K562 (cell line): ENCODE results near the gene MILR1. TPM values are rescaled to one million over a fixed set of nuclear protein-coding genes. Genes with fewer than 3 reads are reported as not detected.

Experiments
- CREB3 ChIP-seq: fragments of 450-650 bp; conservative IDR thresholded peaks from 2 replicates; pipeline ENCODE4 v1.6.1; 2016; ENCODE audit warnings: missing genetic modification characterization, low read depth, mild to moderate bottlenecking, missing compliant biosample characterization, moderate library complexity
- DACH1 ChIP-seq: fragments of 450-650 bp; IDR thresholded peaks from 2 replicates; pipeline ENCODE4 v1.6.1; 2018; ENCODE audit not compliant: partially characterized antibody
- DIDO1 ChIP-seq: fragments of 450-650 bp; IDR thresholded peaks from 2 replicates; pipeline ENCODE4 v1.6.1; 2016; ENCODE audit warnings: low read depth, missing biosample characterization, missing genetic modification characterization
- ELF4 ChIP-seq: fragments of 450-650 bp; formaldehyde crosslinking; IDR thresholded peaks from 2 replicates; pipeline ENCODE4 v1.4.0; 2022; ENCODE audit warnings: missing genetic modification characterization
- HDAC2 ChIP-seq: fragments of 450-650 bp; IDR thresholded peaks from 2 replicates; pipeline ENCODE4 v1.6.1; 2016; ENCODE audit warnings: mild to moderate bottlenecking
- HNRNPLL ChIP-seq: fragments of 200-400 bp; formaldehyde crosslinking; IDR thresholded peaks from 2 replicates; pipeline ENCODE4 v1.6.1; 2017; ENCODE audit warnings: low read length, low read depth, mild to moderate bottlenecking; ENCODE audit not compliant: poor library complexity, severe bottlenecking
- KLF6 ChIP-seq: fragments of 250-450 bp; sonication (Bioruptor Pico); IDR thresholded peaks from 2 replicates; pipeline ENCODE4 v1.4.0; 2020; ENCODE audit warnings: mild to moderate bottlenecking, moderate library complexity, borderline replicate concordance
- MXI1 ChIP-seq: IDR thresholded peaks from 2 replicates; pipeline ENCODE4 v1.6.1; 2011; ENCODE audit warnings: low read depth, mild to moderate bottlenecking, improper control_type of control experiment, low read length
- PML ChIP-seq: IDR thresholded peaks from 2 replicates; pipeline ENCODE4 v1.6.1; 2012; ENCODE audit warnings: low read length, inconsistent platforms
- POLR2G ChIP-seq: fragments of 200-400 bp; formaldehyde crosslinking; IDR thresholded peaks from 2 replicates; pipeline ENCODE4 v1.6.1; 2017; ENCODE audit warnings: low read depth, mild to moderate bottlenecking, antibody characterized with exemption, low read length, moderate library complexity
- RBFOX2 ChIP-seq: fragments of 200-400 bp; formaldehyde crosslinking; IDR thresholded peaks from 2 replicates; pipeline ENCODE4 v1.6.1; 2017; ENCODE audit warnings: low read depth, mild to moderate bottlenecking, low read length, moderate library complexity
- RFX5 ChIP-seq: IDR thresholded peaks from 2 replicates; pipeline ENCODE4 v1.6.1; 2011; ENCODE audit warnings: low read depth, mild to moderate bottlenecking, improper control_type of control experiment, low read length
- U2AF1 ChIP-seq: fragments of 200-400 bp; formaldehyde crosslinking; optimal IDR thresholded peaks from 2 replicates; pipeline ENCODE3; 2017; ENCODE audit warnings: mild to moderate bottlenecking, low read depth, low read length, moderate library complexity
- XRCC5 ChIP-seq: fragments of 200-400 bp; formaldehyde crosslinking; IDR thresholded peaks from 2 replicates; pipeline ENCODE4 v1.6.1; 2017; ENCODE audit warnings: low read depth, mild to moderate bottlenecking, low read length
- ZBTB17 ChIP-seq: fragments of 450-650 bp; formaldehyde crosslinking; IDR thresholded peaks from 2 replicates; pipeline ENCODE4 v1.4.0; 2020; ENCODE audit warnings: mild to moderate bottlenecking
- ZNF583 ChIP-seq: fragments of 250-450 bp; sonication (Bioruptor Pico); IDR thresholded peaks from 2 replicates; pipeline ENCODE4 v1.4.0; 2020
- ZNF639 ChIP-seq, 2 experiments: fragments of 200-800 bp in 1 of 2; sonication (Bioruptor generic) in 1 of 2; sonication (generic) in 1 of 2; formaldehyde crosslinking in 1 of 2; IDR thresholded peaks in 1 of 2; conservative IDR thresholded peaks in 1 of 2; 2 replicates each; pipeline versions ENCODE4 v1.5.0 to v1.6.1; 2016 to 2020; ENCODE audit warnings: missing compliant biosample characterization in 1 of 2, missing genetic modification characterization in 1 of 2, missing genetic modification reagents in 1 of 2
- polyA plus RNA-seq, 8 experiments: library from polyadenylated mRNA; depleted of rRNA in 4 of 8; stranded (reverse) in 5 of 8; unstranded in 3 of 8; fragments of >200 nt; fragmentation: Nextera tagmentation in 2 of 8; fragmentation: Illumina TruSeq in 1 of 8; extraction: Ambion mirVana in 2 of 8; extraction: Trizol in 1 of 8; gene quantifications; 2 replicates each; pipeline versions ENCODE4 v1.2.1 to v1.2.3, GENCODE V29; 2011 to 2014; ENCODE audit warnings: inconsistent platforms in 1 of 8, missing spikeins in 1 of 8
- total RNA-seq, 7 experiments: library from RNA; depleted of rRNA in 6 of 7; stranded (reverse); fragments of >200 nt in 6 of 7; fragmentation: Illumina TruSeq in 2 of 7; extraction: Trizol in 2 of 7; gene quantifications; 2 replicates each; pipeline versions ENCODE4 v1.2.1 to v1.2.3, GENCODE V29; 2011 to 2021; ENCODE audit warnings: low replicate concordance in 1 of 7

MILR1 gene
- total and polyA plus RNA-seq, 9 of the 15 experiments (the other 6 are each of a cell fraction or from before 2014, with no cell fraction given) = 3.8 to 14.1 (median 7.1) TPM

GRCh38 chr17:64503821-64504768 lies 55.2 kb downstream of the MILR1 start (continued):
- no peak for TF ChIP-seq ELF4 (CRISPR knock-in tag)
- TF ChIP-seq U2AF1 = peak; percentile 43
- TF ChIP-seq DACH1 = no peak
- no peak for TF ChIP-seq PML
- TF ChIP-seq MXI1 = 0 out of 2 replicates have a peak, but pooled peaks have one; percentile 8
- 0 out of 4 replicates have a peak, but pooled peaks of 1 of the 2 experiments have one; percentile 6 for TF ChIP-seq ZNF639 (CRISPR knock-in tag; conservative IDR thresholded peaks at IDR 0.05 in 1 of 2, IDR thresholded peaks at IDR 0.05 in 1 of 2)
- no peak for TF ChIP-seq HDAC2
- TF ChIP-seq RBFOX2 = peak; percentile 80
- no peak for TF ChIP-seq KLF6 (CRISPR knock-in tag)
- no peak for TF ChIP-seq DIDO1 (tag)
- no peak for TF ChIP-seq ZBTB17 (CRISPR knock-in tag)
- no peak for TF ChIP-seq CREB3 (tag)
- TF ChIP-seq ZNF583 = no peak
- TF ChIP-seq HNRNPLL = no peak
- 0 out of 2 replicates have a peak, but pooled peaks have one; percentile 41 for TF ChIP-seq POLR2G
- no peak for TF ChIP-seq RFX5
- no peak for TF ChIP-seq XRCC5
